Lower lobe of right lung (tissue), 2 donors: ENCODE results near the gene CCNQ. TPM values are rescaled to one million over a fixed set of nuclear protein-coding genes. Genes with fewer than 3 reads are reported as not detected.

ENCODE experiments used
- ATAC-seq, 2 donors: fragments of 200-7000 bp; cut with Tn5 transposase; one replicate each; pipeline ENCODE4 v1.9.1; 2020 to 2022; ENCODE audit warnings: mild to moderate bottlenecking in 2 of 2, moderate library complexity in 2 of 2
- DNase-seq: peaks from one replicate; pipeline ENCODE4 v3.0.0-alpha.2; 2020
- H3K27ac ChIP-seq: fragments of 200-600 bp; one replicate; pipeline ENCODE4 v1.8.0; 2022
- H3K27me3 ChIP-seq: fragments of 200-600 bp; one replicate; pipeline ENCODE4 v1.8.0; 2022; ENCODE audit warnings: low read depth
- H3K36me3 ChIP-seq: fragments of 200-600 bp; one replicate; pipeline ENCODE4 v1.8.0; 2022; ENCODE audit warnings: mild to moderate bottlenecking
- H3K4me1 ChIP-seq: fragments of 200-600 bp; one replicate; pipeline ENCODE4 v1.8.0; 2022
- H3K4me3 ChIP-seq: fragments of 200-600 bp; one replicate; pipeline ENCODE4 v1.8.0; 2022; ENCODE audit warnings: mild to moderate bottlenecking
- H3K9me3 ChIP-seq: fragments of 200-600 bp; one replicate; pipeline ENCODE4 v1.8.0; 2022
- CTCF ChIP-seq: fragments of 200-600 bp; IDR thresholded peaks from one replicate; pipeline ENCODE4 v1.8.0; 2022; ENCODE audit warnings: antibody characterized with exemption, mild to moderate bottlenecking
- intact Hi-C: fragments of 100-400 bp; cut with DNase I; formaldehyde crosslinking; loops from one replicate; pipeline ENCODE4 v1.11.0; 2022
- total RNA-seq: library from RNA; stranded (reverse); fragmentation: NEBNext Ultra II Directional; extraction: Animal tissue kit (Norgen Biotek cat#: 25700); gene quantifications from one replicate; pipeline ENCODE4 v1.2.1, GENCODE V29; 2021
- donor health status: DM: no; HTN: yes; CAD: no; lungs with severe emphysema.

The CCNQ gene
- total RNA-seq, 1 donor from 2014 or later, result 17.0 TPM

GRCh38 chrX:153560466-153560865 is 38.5 kb downstream of the CCNQ start:
- Histone ChIP-seq H3K9me3 (no peaks in the 10 kb centered on the region), H3K27me3 (no peaks in the 10 kb centered on the region), H3K4me3 (no peak overlapping the region), H3K4me1 (no peaks in the 10 kb centered on the region), H3K27ac (no peak overlapping the region), H3K36me3 (no peaks in the 10 kb centered on the region)
- intact Hi-C loops, result no loop called here
- no peak for ATAC-seq
- no peak for TF ChIP-seq CTCF
- DNase-seq, result no peak

- no peaks in the 10 kb centered on the region for H3K27me3 ChIP-seq
- no peak for DNase-seq
- intact Hi-C loops, result no loop called here
Observed at GRCh38 chrX:153560000-153560399, 38.9 kb downstream of the CCNQ start.

GRCh38 chrX:153557618-153558355 is 41.2 kb downstream of the CCNQ start:
- no peak for TF ChIP-seq CTCF
- intact Hi-C loops, result no loop called here
- no peak overlapping the region for H3K4me3 ChIP-seq
- H3K4me1 ChIP-seq, result no peaks in the 10 kb centered on the region
- H3K27ac ChIP-seq, result no peak overlapping the region
- no peaks in the 10 kb centered on the region for H3K27me3 ChIP-seq
- H3K9me3 ChIP-seq, result no peaks in the 10 kb centered on the region
- ATAC-seq (no peak), DNase-seq (no peak)
- H3K36me3 ChIP-seq, result no peaks in the 10 kb centered on the region

More at GRCh38 chrX:153560000-153560399, 38.9 kb downstream of the CCNQ start:
- Histone ChIP-seq H3K9me3 (no peaks in the 10 kb centered on the region), H3K4me3 (no peak overlapping the region), H3K4me1 (no peaks in the 10 kb centered on the region), H3K36me3 (no peaks in the 10 kb centered on the region), H3K27ac (no peak overlapping the region)
- no peak for ATAC-seq
- TF ChIP-seq CTCF, result no peak

- Histone ChIP-seq H3K27ac (no peak overlapping the region), H3K9me3 (no peaks in the 10 kb centered on the region), H3K36me3 (no peaks in the 10 kb centered on the region), H3K4me1 (no peaks in the 10 kb centered on the region), H3K4me3 (no peak overlapping the region), H3K27me3 (no peaks in the 10 kb centered on the region)
- ATAC-seq, result no peak
- no peak for TF ChIP-seq CTCF
- intact Hi-C loops, result no loop called here
- DNase-seq, result no peak
Observed at GRCh38 chrX:153556767-153557166, 42.2 kb downstream of the CCNQ start.

- Histone ChIP-seq H3K27ac (no peak overlapping the region), H3K4me1 (no peaks in the 10 kb centered on the region), H3K27me3 (no peaks in the 10 kb centered on the region), H3K36me3 (no peaks in the 10 kb centered on the region), H3K4me3 (no peak overlapping the region), H3K9me3 (no peaks in the 10 kb centered on the region)
- DNase-seq (peak; percentile 61), ATAC-seq (peak; percentile 66 to 76)
- TF ChIP-seq CTCF, result peak; percentile 58
- intact Hi-C loops, result no loop called here
Observed at GRCh38 chrX:153554519-153555167, 44.3 kb downstream of the CCNQ start.
